OCI-LY3 (cell line): ENCODE measurements around the gene ERC2.
A peak's percentile ranks its signal among the peaks of the same experiment; 100 is the strongest.

Source experiments
- H2AFZ ChIP-seq: fragments of 200-600, 300-600 bp; shearing (Covaris generic); 2 replicates; pipeline ENCODE4 v1.6.0; 2014; ENCODE audit warnings: antibody characterized with exemption, low read depth, low read length
- H3K27ac ChIP-seq: fragments of 200-600, 300-600 bp; sonication (generic); 2 replicates; pipeline ENCODE4 v1.5.1; 2014; ENCODE audit warnings: mild to moderate bottlenecking, low read length, moderate library complexity, mixed read lengths
- H3K27me3 ChIP-seq: fragments of 200-600, 300-600 bp; sonication (generic); 2 replicates; pipeline ENCODE4 v1.6.1; 2014; ENCODE audit warnings: low read depth, low read length, mixed read lengths
- H3K36me3 ChIP-seq: fragments of 200-600, 300-600 bp; sonication (generic); replicated peaks from 2 replicates; pipeline ENCODE3; 2014; ENCODE audit warnings: low read depth, low read length, mixed read lengths
- H3K4me1 ChIP-seq: fragments of 300-600, 200-600 bp; sonication (generic); 2 replicates; pipeline ENCODE4 v1.6.1; 2014; ENCODE audit warnings: low read length, mixed read lengths
- H3K4me2 ChIP-seq: fragments of 200-600, 300-600 bp; sonication (generic); 2 replicates; pipeline ENCODE4 v1.6.1; 2014; ENCODE audit warnings: low read length, mixed read lengths
- H3K4me3 ChIP-seq: fragments of 300-600, 200-600 bp; sonication (generic); 2 replicates; pipeline ENCODE4 v1.5.1; 2014; ENCODE audit warnings: antibody characterized with exemption, mild to moderate bottlenecking, low read length, moderate library complexity
- H3K79me2 ChIP-seq: fragments of 300-600, 200-600 bp; shearing (Covaris generic); 2 replicates; pipeline ENCODE4 v1.6.1; 2014; ENCODE audit warnings: mild to moderate bottlenecking, low read length, mixed read lengths
- H3K9ac ChIP-seq: fragments of 300-600, 200-600 bp; shearing (Covaris generic); 2 replicates; pipeline ENCODE4 v1.6.0; 2014; ENCODE audit warnings: mild to moderate bottlenecking, low read length, moderate library complexity
- H3K9me3 ChIP-seq: fragments of 200-600, 300-600 bp; shearing (Covaris generic); 2 replicates; pipeline ENCODE4 v1.6.1; 2014; ENCODE audit warnings: low read length, mixed read lengths; ENCODE audit not compliant: insufficient read depth
- H4K20me1 ChIP-seq: fragments of 200-600, 300-600 bp; sonication (generic); 2 replicates; pipeline ENCODE4 v1.6.1; 2016; ENCODE audit warnings: low read length, mixed read lengths; ENCODE audit not compliant: insufficient read depth
- CTCF ChIP-seq: fragments of 200-600, 300-600 bp; sonication (generic); IDR thresholded peaks from 2 replicates; pipeline ENCODE4 v1.5.1; 2014; ENCODE audit warnings: antibody characterized with exemption, low read length, low read depth
- EZH2phosphoT487 ChIP-seq: fragments of 200-600 bp; shearing (Covaris generic); IDR thresholded peaks from 2 replicates; pipeline ENCODE4 v1.6.1; 2018; ENCODE audit warnings: antibody characterized with exemption, mixed run types, low read depth

ERC2 gene

GRCh38 chr3:55897573-55898224, 570.6 kb downstream of the ERC2 start:
- Histone ChIP-seq H3K36me3 (no peaks in the 10 kb centered on the region), H3K27me3 (peaks cover 27% of the 10 kb centered on the region), H3K9me3 (no peaks in the 10 kb centered on the region), H3K4me2 (no peak overlapping the region), H3K9ac (no peak overlapping the region), H2AFZ (no peak overlapping the region), H3K27ac (no peak overlapping the region), H3K4me3 (no peak overlapping the region), H3K79me2 (no peaks in the 10 kb centered on the region), H3K4me1 (no peaks in the 10 kb centered on the region), H4K20me1 (no peaks in the 10 kb centered on the region)
- no peak for TF ChIP-seq EZH2phosphoT487
- peak; percentile 52 for TF ChIP-seq CTCF

- Histone ChIP-seq H3K36me3 (no peaks in the 10 kb centered on the region), H3K9me3 (no peaks in the 10 kb centered on the region), H3K79me2 (no peaks in the 10 kb centered on the region), H2AFZ (no peak overlapping the region), H3K27ac (no peak overlapping the region), H3K4me1 (no peaks in the 10 kb centered on the region), H3K4me3 (no peak overlapping the region), H3K9ac (no peak overlapping the region), H3K4me2 (no peak overlapping the region), H4K20me1 (no peaks in the 10 kb centered on the region), H3K27me3 (peaks cover 16% of the 10 kb centered on the region)
- TF ChIP-seq CTCF (no peak), EZH2phosphoT487 (no peak)
Observed at GRCh38 chr3:55895897-55896566, 572.2 kb downstream of the ERC2 start.

GRCh38 chr3:55894605-55895004, 573.7 kb downstream of the ERC2 start:
- H4K20me1 ChIP-seq: no peaks in the 10 kb centered on the region
- H3K9me3 ChIP-seq: no peaks in the 10 kb centered on the region
- H3K4me3 ChIP-seq: no peak overlapping the region
- H2AFZ ChIP-seq: no peak overlapping the region
- no peaks in the 10 kb centered on the region for H3K79me2 ChIP-seq
- H3K9ac ChIP-seq: no peak overlapping the region
- no peak for TF ChIP-seq CTCF
- no peak for TF ChIP-seq EZH2phosphoT487
- H3K27ac ChIP-seq: no peak overlapping the region
- H3K36me3 ChIP-seq: no peaks in the 10 kb centered on the region
- no peaks in the 10 kb centered on the region for H3K4me1 ChIP-seq
- H3K4me2 ChIP-seq: no peak overlapping the region
- H3K27me3 ChIP-seq: peaks cover 15% of the 10 kb centered on the region

GRCh38 chr3:55893045-55893664, 575.1 kb downstream of the ERC2 start:
- H3K27ac ChIP-seq: no peak overlapping the region
- no peaks in the 10 kb centered on the region for H3K79me2 ChIP-seq
- TF ChIP-seq EZH2phosphoT487 (no peak), CTCF (no peak)
- peaks cover 15% of the 10 kb centered on the region for H3K27me3 ChIP-seq
- no peaks in the 10 kb centered on the region for H3K4me1 ChIP-seq
- H3K9ac ChIP-seq: no peak overlapping the region
- H3K9me3 ChIP-seq: no peaks in the 10 kb centered on the region
- no peak overlapping the region for H3K4me3 ChIP-seq
- H3K4me2 ChIP-seq: no peak overlapping the region
- H2AFZ ChIP-seq: no peak overlapping the region
- H3K36me3 ChIP-seq: no peaks in the 10 kb centered on the region
- H4K20me1 ChIP-seq: no peaks in the 10 kb centered on the region
